Ascending aorta (tissue), 2 donors: ENCODE results near the gene MST1. TPM values are rescaled to one million over a fixed set of nuclear protein-coding genes. Genes with fewer than 3 reads are reported as not detected.

Experiments
- DNase-seq, 2 donors: peaks; one replicate each; pipeline ENCODE4 v3.0.0-alpha.2; 2019; ENCODE audit warnings: low spot score in 2 of 2
- H3K27ac ChIP-seq, 2 donors: fragments of 200-600 bp; sonication (generic); one replicate each; pipeline ENCODE4 v1.5.1; 2016 to 2017; ENCODE audit warnings: mild to moderate bottlenecking in 1 of 2
- H3K27me3 ChIP-seq: fragments of 200-600 bp; sonication (generic); one replicate; pipeline ENCODE4 v1.5.1; 2017
- H3K36me3 ChIP-seq, 2 donors: fragments of 200-600 bp; sonication (generic); one replicate each; pipeline ENCODE4 v1.5.1; 2016
- H3K4me1 ChIP-seq, 2 donors: fragments of 200-600 bp; sonication (generic); one replicate each; pipeline ENCODE4 v1.5.1; 2016 to 2017; ENCODE audit warnings: mild to moderate bottlenecking in 1 of 2
- H3K4me3 ChIP-seq, 2 donors: fragments of 200-600 bp; sonication (generic); one replicate each; pipeline ENCODE4 v1.5.1; 2016 to 2017; ENCODE audit warnings: mild to moderate bottlenecking in 1 of 2
- H3K9me3 ChIP-seq, 2 donors: fragments of 200-600 bp; sonication (generic); one replicate each; pipeline ENCODE4 v1.5.1; 2016
- CTCF ChIP-seq, 3 experiments: fragments of 200-600 bp in 2 of 3; fragments of 450-650 bp in 1 of 3; sonication (generic) in 2 of 3; IDR thresholded peaks; one replicate each; pipeline ENCODE4 v1.5.1; 2016 to 2019; ENCODE audit warnings: antibody characterized with exemption in 3 of 3, mild to moderate bottlenecking in 1 of 3, moderate library complexity in 1 of 3
- intact Hi-C: fragments of 100-400 bp; cut with DNase I; formaldehyde crosslinking; loops from one replicate; pipeline ENCODE4 v1.15.1; 2023
- total RNA-seq: library from RNA; depleted of rRNA; stranded (reverse); fragments of >200 nt; gene quantifications from one replicate; pipeline ENCODE4 v1.1.0, GENCODE V29; 2016

MST1 gene
- total RNA-seq, 1 donor from 2014 or later: 12.6 TPM

GRCh38 chr3:49706456-49707112 lies 17.3 kb upstream of the MST1 start:
- Histone ChIP-seq H3K4me1 (no peaks in the 10 kb centered on the region), H3K27ac (no peak overlapping the region), H3K36me3 (peaks cover 19 to 49% of the 10 kb centered on the region in 2 donors), H3K27me3 (no peaks in the 10 kb centered on the region), H3K4me3 (no peak overlapping the region), H3K9me3 (no peaks in the 10 kb centered on the region)
- DNase-seq: no peak
- intact Hi-C loops: no loop called here
- no peak for TF ChIP-seq CTCF (IDR thresholded peaks at IDR 0.05)

DNA sequence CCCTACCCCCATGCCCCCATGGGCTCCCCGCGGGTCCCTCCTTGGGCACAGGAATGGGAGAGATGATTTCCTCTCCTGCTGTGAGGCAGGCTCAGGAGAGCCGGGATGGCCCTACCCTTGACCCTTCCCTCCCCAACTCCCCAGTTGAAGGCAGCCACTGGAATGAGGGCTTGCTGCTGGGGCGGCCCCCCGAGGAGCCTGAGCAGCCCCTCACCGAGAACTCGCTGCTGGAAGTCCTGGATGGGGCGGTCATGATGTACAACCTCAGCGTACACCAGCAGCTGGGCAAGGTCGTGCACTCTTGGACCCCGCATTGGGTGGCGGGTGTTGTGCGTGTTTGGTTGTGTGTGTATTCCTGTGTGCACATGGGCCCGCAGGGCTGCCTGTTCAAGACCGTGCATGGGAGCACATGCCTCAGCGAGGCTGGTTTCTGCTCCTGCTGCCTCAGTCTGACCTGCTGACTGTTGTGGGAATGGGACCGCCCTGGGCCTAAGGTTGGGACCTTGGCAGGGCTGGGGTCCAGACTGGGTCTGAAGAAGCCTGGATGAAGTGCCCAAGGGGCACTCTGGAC lies 16.2 kb upstream of the MST1 start:
- intact Hi-C loops: no loop called here
- H3K4me3 ChIP-seq: no peak overlapping the region
- H3K36me3 ChIP-seq: peaks cover 22 to 57% of the 10 kb centered on the region in 2 donors
- no peak for DNase-seq
- no peaks in the 10 kb centered on the region for H3K9me3 ChIP-seq
- no peaks in the 10 kb centered on the region for H3K27me3 ChIP-seq
- H3K4me1 ChIP-seq: no peaks in the 10 kb centered on the region
- no peak for TF ChIP-seq CTCF (IDR thresholded peaks at IDR 0.05)
- no peak overlapping the region for H3K27ac ChIP-seq

DNA sequence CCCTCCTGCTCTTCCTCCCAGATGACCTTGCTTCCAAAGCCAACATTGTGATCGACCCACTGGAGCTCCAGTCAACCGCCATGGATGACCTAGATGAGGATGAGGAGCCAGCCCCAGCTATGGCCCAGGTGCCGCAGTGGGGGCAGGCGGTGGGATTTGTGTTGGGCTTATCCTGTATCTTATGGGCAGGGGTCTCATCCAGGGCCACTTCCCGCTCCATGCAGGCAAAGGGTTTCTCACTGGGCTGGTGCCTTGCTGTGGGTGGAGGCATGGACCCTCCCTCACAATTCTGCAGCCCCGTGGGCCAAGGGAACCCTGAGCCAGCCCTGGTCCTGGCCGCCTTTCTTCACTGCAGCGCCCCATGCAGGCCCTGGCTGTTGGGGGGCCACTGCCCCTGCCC lies 15.4 kb upstream of the MST1 start:
- no peak for TF ChIP-seq CTCF (IDR thresholded peaks at IDR 0.05)
- no peak for DNase-seq

DNA sequence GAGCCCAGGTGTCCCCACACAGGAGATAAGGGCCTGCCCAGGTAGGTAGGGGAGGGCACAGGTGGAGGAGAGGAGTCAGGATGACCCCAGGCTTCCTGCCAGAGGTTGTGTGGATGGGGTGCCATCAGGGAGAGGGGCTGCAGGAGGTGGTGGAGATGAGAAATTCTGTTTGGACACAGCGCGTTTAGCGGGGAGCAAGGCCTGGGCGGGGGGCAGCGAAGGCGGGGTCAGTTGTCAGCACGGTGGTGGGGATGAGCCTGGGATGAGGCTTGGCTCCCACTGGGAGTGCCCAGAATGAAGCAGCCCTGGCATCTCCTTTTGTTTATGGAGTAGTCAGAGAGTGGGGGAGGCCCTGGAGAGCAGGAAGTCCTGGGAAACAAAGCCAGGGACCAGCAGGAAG lies 14.7 kb upstream of the MST1 start:
- Histone ChIP-seq H3K4me3 (no peak overlapping the region), H3K9me3 (no peaks in the 10 kb centered on the region), H3K27me3 (no peaks in the 10 kb centered on the region), H3K36me3 (peaks cover 34 to 71% of the 10 kb centered on the region in 2 donors), H3K27ac (no peak overlapping the region), H3K4me1 (no peaks in the 10 kb centered on the region)
- intact Hi-C loops: loop anchor here (2.0 kb wide), 1 partner anchor 135 kb away; no protein-coding TSS in a partner anchor
- TF ChIP-seq CTCF (IDR thresholded peaks at IDR 0.05): no peak
- no peak for DNase-seq

More for the DNA sequence above, 15.4 kb upstream of the MST1 start:
- Histone ChIP-seq H3K4me1 (no peaks in the 10 kb centered on the region), H3K9me3 (no peaks in the 10 kb centered on the region), H3K4me3 (no peak overlapping the region), H3K36me3 (peaks cover 27 to 66% of the 10 kb centered on the region in 2 donors), H3K27me3 (no peaks in the 10 kb centered on the region), H3K27ac (no peak overlapping the region)
- intact Hi-C loops: no loop called here

DNA sequence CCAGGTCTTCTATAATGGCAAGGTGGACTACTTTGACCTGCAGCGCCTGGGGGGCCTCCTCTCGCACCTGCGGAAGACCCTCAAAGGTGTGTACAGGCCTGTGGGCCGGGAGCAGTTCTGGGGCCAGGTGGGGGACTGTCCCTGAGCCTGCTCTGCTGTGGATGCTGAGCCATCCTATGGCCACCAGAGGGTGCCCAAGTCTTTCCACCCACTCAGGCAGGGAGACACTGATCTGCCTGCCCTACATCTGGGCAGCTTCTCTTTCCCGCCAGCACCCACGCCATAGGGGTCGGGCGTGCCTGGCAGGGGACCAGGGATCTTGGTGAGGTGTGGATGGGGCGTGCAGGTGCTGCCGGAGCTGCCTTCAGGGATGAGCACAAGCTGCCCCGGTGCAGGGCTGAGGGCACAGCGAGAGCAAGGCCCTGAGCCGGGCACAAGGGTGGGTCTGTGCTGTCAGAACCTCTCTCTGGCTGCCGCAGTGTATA lies 14.2 kb upstream of the MST1 start:
- no peak overlapping the region for H3K27ac ChIP-seq
- intact Hi-C loops: loop anchor here (2.0 kb wide), 1 partner anchor 135 kb away; no protein-coding TSS in a partner anchor
- no peaks in the 10 kb centered on the region for H3K27me3 ChIP-seq
- no peak for DNase-seq
- peak; percentile 61 to 69 (median 64) for TF ChIP-seq CTCF (IDR thresholded peaks at IDR 0.05)
- no peaks in the 10 kb centered on the region for H3K4me1 ChIP-seq
- no peaks in the 10 kb centered on the region for H3K9me3 ChIP-seq
- peaks cover 38 to 76% of the 10 kb centered on the region in 2 donors for H3K36me3 ChIP-seq
- no peak overlapping the region for H3K4me3 ChIP-seq
